ENCODE data around the gene MCM6. TPM values are rescaled to one million over a fixed set of nuclear protein-coding genes. Genes with fewer than 3 reads are reported as not detected.

The MCM6 gene
- 10 to 100 TPM; 14.2 to 57.7 TPM for total RNA-seq

DNA sequence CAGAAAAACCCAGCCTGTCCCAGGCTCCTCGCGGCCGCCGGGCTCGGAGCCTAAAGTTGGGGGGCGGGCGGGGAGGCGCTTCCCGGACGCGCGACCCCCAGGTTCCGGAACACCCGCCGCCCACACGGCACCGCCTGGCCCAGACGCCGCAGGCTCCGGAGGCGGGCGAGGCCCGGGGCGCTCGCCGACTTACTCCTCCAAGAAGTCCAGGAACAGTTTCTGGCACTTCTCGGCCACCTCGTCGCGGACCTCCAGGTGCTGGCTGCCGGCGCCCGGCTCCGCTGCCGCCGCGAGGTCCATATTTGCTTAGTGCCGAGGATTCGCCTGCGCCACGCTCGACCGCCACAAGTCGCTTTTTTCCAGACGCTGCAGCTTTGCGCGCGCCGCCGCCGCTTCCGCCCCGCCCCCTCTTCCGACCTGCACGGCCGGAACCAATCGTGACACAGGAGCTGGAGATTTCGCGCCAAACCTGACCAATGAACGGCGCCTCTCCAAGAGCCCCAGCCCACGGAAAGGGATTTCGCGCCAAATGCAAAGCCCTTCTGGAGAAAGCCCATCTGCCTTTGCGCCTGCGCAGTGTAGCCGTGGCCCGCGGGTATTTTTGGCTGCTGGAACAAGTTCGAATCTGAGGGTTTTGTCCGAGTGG is at the start of gene MCM6:
Gene MCM6, minus strand, starts transcription at position 378 of the 646 bp plus-strand sequence. Its CDS starts 78 bp downstream, at position 300.
- H3K4me3 ChIP-seq = peak within 1 kb of the TSS; percentile 96
- DNase-seq = peak; percentile 99
- peak within 1 kb of the TSS; percentile 84 for H3K9ac ChIP-seq (ENCODE audit: low read depth in 2 of 2, low read length in 2 of 2)
- no peaks in the 10 kb centered on the region for H3K4me1 ChIP-seq
- no peaks in the 10 kb centered on the region for H3K27me3 ChIP-seq
- intact Hi-C loops (cut with DNase I) = no loop called here
- no peaks in the 10 kb centered on the region for H3K9me3 ChIP-seq
- H3K36me3 ChIP-seq = no peaks in the 10 kb centered on the region
- TF ChIP-seq, protein P1, sequence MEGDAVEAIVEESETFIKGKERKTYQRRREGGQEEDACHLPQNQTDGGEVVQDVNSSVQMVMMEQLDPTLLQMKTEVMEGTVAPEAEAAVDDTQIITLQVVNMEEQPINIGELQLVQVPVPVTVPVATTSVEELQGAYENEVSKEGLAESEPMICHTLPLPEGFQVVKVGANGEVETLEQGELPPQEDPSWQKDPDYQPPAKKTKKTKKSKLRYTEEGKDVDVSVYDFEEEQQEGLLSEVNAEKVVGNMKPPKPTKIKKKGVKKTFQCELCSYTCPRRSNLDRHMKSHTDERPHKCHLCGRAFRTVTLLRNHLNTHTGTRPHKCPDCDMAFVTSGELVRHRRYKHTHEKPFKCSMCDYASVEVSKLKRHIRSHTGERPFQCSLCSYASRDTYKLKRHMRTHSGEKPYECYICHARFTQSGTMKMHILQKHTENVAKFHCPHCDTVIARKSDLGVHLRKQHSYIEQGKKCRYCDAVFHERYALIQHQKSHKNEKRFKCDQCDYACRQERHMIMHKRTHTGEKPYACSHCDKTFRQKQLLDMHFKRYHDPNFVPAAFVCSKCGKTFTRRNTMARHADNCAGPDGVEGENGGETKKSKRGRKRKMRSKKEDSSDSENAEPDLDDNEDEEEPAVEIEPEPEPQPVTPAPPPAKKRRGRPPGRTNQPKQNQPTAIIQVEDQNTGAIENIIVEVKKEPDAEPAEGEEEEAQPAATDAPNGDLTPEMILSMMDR (IDR thresholded peaks at IDR 0.05) = peak; percentile 16
- H3K27ac ChIP-seq = peak within 1 kb of the TSS; percentile 82

DNA sequence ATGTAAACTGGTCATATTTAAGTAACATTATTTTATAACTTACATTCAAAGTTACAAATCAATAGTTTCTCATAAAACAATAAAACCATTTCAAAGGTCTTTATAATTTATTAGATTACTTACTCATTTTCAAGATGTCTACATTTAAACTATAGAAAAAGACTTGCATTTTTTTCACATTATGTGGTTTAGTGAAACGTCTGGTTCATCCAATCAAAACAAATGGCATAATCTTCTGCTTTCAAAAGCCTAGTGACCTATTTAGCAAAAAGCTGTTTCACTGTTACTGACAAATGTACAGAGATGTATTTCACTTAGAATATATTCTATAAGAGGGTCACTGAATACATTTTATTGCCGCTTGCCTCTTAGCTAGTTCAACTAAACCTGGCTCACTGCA is 49.3 kb upstream of the MCM6 start:
- Histone ChIP-seq H3K9ac (ENCODE audit: low read depth in 2 of 2, low read length in 2 of 2) (no peak overlapping the region), H3K4me1 (no peaks in the 10 kb centered on the region), H3K9me3 (no peaks in the 10 kb centered on the region), H3K4me3 (no peak overlapping the region), H3K27ac (no peak overlapping the region), H3K36me3 (no peaks in the 10 kb centered on the region), H3K27me3 (no peaks in the 10 kb centered on the region)
- TF ChIP-seq, protein P1 (IDR thresholded peaks at IDR 0.05) = no peak
- no peak for DNase-seq
- intact Hi-C loops (cut with DNase I) = no loop called here

DNA sequence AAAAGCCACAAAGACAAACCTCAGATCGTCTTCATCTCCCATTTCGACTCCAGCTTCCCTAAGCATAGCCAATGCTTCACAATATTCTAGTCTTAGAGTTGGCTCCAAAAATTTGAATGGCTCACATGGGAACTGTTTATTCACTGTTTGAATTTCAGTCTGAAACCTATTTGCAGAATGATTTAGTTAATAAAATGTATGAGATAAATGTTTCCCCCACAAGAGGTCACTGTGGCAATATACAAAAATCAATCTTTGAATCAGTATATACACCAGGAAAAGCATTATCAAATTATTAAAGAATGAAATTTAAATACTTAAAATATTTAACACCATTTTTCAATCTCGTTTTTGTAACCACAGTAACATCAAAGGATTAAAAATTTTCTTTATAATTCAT is 40.0 kb upstream of the MCM6 start:
- no peak for DNase-seq
- TF ChIP-seq, protein P1 (IDR thresholded peaks at IDR 0.05) = peak; percentile 49

DNA sequence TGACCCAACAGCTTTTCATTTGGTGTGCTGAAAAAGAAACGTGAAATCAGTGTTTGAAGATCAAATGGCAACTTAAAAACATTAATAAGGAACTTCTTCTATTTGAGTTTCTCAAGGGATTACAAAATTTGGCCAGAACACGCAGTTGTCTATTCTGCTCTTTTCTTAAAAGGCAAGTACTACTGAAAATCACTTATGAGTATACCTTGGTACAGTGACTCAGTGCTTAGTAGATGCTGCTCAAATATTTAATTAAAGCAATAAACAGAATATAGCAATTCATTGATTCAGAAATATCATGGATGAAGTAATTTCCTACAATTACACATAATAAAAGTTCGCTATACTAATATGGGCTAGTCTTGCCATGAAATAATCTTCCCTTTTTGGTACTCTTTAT is 38.2 kb upstream of the MCM6 start:
- no peaks in the 10 kb centered on the region for H3K4me1 ChIP-seq
- TF ChIP-seq, protein P1 (IDR thresholded peaks at IDR 0.05) = no peak
- H3K27ac ChIP-seq = no peak overlapping the region
- no peak overlapping the region for H3K4me3 ChIP-seq
- peaks cover 4% of the 10 kb centered on the region for H3K36me3 ChIP-seq
- no peak for DNase-seq
- H3K9ac ChIP-seq (ENCODE audit: low read depth in 2 of 2, low read length in 2 of 2) = no peak overlapping the region
- intact Hi-C loops (cut with DNase I) = loop anchor here (5.0 kb wide), 1 partner anchor 468 kb away; no protein-coding TSS in a partner anchor
- no peaks in the 10 kb centered on the region for H3K27me3 ChIP-seq
- H3K9me3 ChIP-seq = no peaks in the 10 kb centered on the region

More for the DNA sequence above, 40.0 kb upstream of the MCM6 start:
- no peak overlapping the region for H3K27ac ChIP-seq
- H3K36me3 ChIP-seq = peaks cover 4% of the 10 kb centered on the region
- no peak overlapping the region for H3K4me3 ChIP-seq
- no peak overlapping the region for H3K9ac ChIP-seq (ENCODE audit: low read depth in 2 of 2, low read length in 2 of 2)
- H3K9me3 ChIP-seq = no peaks in the 10 kb centered on the region
- H3K4me1 ChIP-seq = no peaks in the 10 kb centered on the region
- intact Hi-C loops (cut with DNase I) = no loop called here
- H3K27me3 ChIP-seq = no peaks in the 10 kb centered on the region

DNA sequence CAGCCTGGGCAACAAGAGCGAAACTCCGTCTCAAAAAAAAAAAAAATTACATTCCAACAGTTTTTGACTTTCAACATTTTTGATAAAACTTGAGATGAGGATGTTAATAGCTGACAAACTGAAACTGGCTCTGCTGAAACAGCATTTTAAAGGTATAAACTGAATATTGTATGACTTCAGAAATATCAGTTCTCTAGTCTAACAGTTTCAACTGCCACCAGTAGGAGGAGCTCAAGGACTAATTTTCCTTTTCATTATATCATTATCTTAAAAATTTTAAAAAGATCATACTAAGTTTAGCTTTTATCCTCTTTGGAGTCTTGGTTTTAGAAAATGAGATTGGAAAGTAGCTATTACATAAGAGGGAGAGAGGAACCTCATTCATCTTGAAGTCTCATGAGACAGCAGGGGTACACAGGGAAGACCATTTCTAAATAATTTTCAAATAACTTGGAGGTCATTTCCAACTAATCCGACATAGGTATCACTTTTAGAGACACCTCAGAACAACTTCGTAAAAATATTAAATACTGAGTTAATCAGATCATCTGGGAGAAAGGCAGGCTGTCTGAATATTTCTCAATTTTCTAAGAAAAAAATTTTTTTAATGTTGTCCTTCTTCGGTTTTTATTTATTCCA is 37.6 kb upstream of the MCM6 start:
- H3K9ac ChIP-seq (ENCODE audit: low read depth in 2 of 2, low read length in 2 of 2) = no peak overlapping the region
- H3K4me3 ChIP-seq = no peak overlapping the region
- TF ChIP-seq, protein P1 (IDR thresholded peaks at IDR 0.05) = peak; percentile 69
- no peaks in the 10 kb centered on the region for H3K4me1 ChIP-seq
- H3K27me3 ChIP-seq = no peaks in the 10 kb centered on the region
- DNase-seq = peak; percentile 35
- H3K36me3 ChIP-seq = peaks cover 4% of the 10 kb centered on the region
- intact Hi-C loops (cut with DNase I) = loop anchor here (5.0 kb wide), 1 partner anchor 468 kb away; no protein-coding TSS in a partner anchor
- H3K9me3 ChIP-seq = no peaks in the 10 kb centered on the region
- no peak overlapping the region for H3K27ac ChIP-seq

All from colonic mucosa (tissue), 4 donors.